Upper lobe of left lung (tissue), 6 donors: ENCODE measurements around the gene LRR1. TPM values are rescaled to one million over a fixed set of nuclear protein-coding genes. Genes with fewer than 3 reads are reported as not detected.

Experiments
- ATAC-seq, 2 donors: fragments of 200-7000 bp; cut with Tn5 transposase; one replicate each; pipeline ENCODE4 v1.9.1; 2022; ENCODE audit warnings: mild to moderate bottlenecking in 2 of 2, moderate library complexity in 2 of 2; ENCODE audit not compliant: low FRiP score in 2 of 2
- DNase-seq, 2 donors: peaks; one replicate each; pipeline ENCODE4 v3.0.0-alpha.2; 2019 to 2020
- H3K27ac ChIP-seq, 4 donors: fragments of 200-600 bp; sonication (generic); one replicate each; pipeline ENCODE4 v1.5.1; 2016 to 2019
- H3K27me3 ChIP-seq, 4 donors: fragments of 200-600 bp; sonication (generic); one replicate each; pipeline ENCODE4 v1.5.1; 2017 to 2019
- H3K36me3 ChIP-seq, 4 donors: fragments of 200-600 bp; sonication (generic); one replicate each; pipeline ENCODE4 v1.5.1; 2016 to 2019
- H3K4me1 ChIP-seq, 4 donors: fragments of 200-600 bp; sonication (generic); one replicate each; pipeline ENCODE4 v1.5.1; 2018 to 2019
- H3K4me3 ChIP-seq, 4 donors: fragments of 200-600 bp; sonication (generic); one replicate each; pipeline ENCODE4 v1.5.1; 2017 to 2019; ENCODE audit warnings: mild to moderate bottlenecking in 2 of 4, moderate library complexity in 1 of 4
- H3K9me3 ChIP-seq, 4 donors: fragments of 200-600 bp; sonication (generic); one replicate each; pipeline ENCODE4 v1.5.1; 2018 to 2019
- EP300 ChIP-seq, 4 donors: sonication (generic); formaldehyde crosslinking; IDR thresholded peaks; one replicate each; pipeline ENCODE4 v1.5.1; 2017; ENCODE audit warnings: antibody characterized with exemption in 4 of 4, control low read depth in 2 of 4
- POLR2A ChIP-seq, 4 donors: fragments of 450-650 bp; IDR thresholded peaks; one replicate each; pipeline ENCODE4 v1.5.1; 2016 to 2017; ENCODE audit warnings: antibody characterized with exemption in 4 of 4, mild to moderate bottlenecking in 2 of 4
- POLR2AphosphoS5 ChIP-seq, 2 donors: sonication (generic); formaldehyde crosslinking; IDR thresholded peaks; one replicate each; pipeline ENCODE4 v1.5.1; 2017; ENCODE audit warnings: antibody characterized with exemption in 2 of 2
- WGBS, 2 donors: methylation state at CpG; one replicate each; pipeline ENCODE4 v1.1.5; 2017 to 2018; 5-methylcytosine and 5-hydroxymethylcytosine counted together
- total RNA-seq, 6 donors: library from RNA; depleted of rRNA in 4 of 6; stranded (reverse); fragments of >200 nt in 4 of 6; gene quantifications; one replicate each; pipeline versions ENCODE4 v1.1.0 to v1.2.1, GENCODE V29; 2016 to 2021
- TF ChIP-seq, protein P1 (sequence below), 6 experiments: fragments of 450-650 bp in 4 of 6; fragments of 200-600 bp in 2 of 6; sonication (generic) in 2 of 6; IDR thresholded peaks; one replicate each; pipeline ENCODE4 v1.5.1; 2016 to 2019; ENCODE audit warnings: antibody characterized with exemption in 6 of 6
- donor health status: DM: no; HTN: no; CAD: no; lungs with moderate emphysema.
- donor health status: DM: no; HTN: yes; CAD: no; lungs with severe emphysema.

Gene LRR1
- total RNA-seq, 6 donors from 2014 or later = 1.6 to 13.6 (median 8.1) TPM

DNA sequence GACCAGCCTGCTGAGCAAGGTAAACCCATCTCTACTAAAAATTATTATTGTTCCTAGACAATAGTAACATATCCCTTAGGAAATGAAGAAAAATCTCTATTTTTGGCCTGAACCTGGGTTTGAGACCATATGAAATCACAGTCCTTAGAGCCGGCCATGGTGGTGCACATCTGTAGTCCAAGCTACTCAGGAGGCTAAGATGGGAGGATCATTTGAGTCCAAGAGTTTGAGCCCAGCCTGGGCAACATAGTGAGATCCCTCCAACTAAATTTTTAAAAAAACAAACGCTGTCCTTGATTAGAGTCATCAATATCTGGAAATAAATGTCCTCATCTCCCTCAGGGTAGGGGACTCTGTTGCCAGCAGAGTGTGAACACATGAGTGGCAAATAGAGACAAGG, 47.2 kb upstream of the LRR1 start:
- no peak overlapping the region for H3K4me3 ChIP-seq
- 88 to 96% methylated on average over 2 of the region's 2 CpGs for WGBS, 2 donors
- no peak for ATAC-seq
- no peaks in the 10 kb centered on the region for H3K27me3 ChIP-seq
- H3K9me3 ChIP-seq = no peaks in the 10 kb centered on the region
- DNase-seq = no peak
- no peak for TF ChIP-seq EP300 (IDR thresholded peaks at IDR 0.05)
- TF ChIP-seq, protein P1, sequence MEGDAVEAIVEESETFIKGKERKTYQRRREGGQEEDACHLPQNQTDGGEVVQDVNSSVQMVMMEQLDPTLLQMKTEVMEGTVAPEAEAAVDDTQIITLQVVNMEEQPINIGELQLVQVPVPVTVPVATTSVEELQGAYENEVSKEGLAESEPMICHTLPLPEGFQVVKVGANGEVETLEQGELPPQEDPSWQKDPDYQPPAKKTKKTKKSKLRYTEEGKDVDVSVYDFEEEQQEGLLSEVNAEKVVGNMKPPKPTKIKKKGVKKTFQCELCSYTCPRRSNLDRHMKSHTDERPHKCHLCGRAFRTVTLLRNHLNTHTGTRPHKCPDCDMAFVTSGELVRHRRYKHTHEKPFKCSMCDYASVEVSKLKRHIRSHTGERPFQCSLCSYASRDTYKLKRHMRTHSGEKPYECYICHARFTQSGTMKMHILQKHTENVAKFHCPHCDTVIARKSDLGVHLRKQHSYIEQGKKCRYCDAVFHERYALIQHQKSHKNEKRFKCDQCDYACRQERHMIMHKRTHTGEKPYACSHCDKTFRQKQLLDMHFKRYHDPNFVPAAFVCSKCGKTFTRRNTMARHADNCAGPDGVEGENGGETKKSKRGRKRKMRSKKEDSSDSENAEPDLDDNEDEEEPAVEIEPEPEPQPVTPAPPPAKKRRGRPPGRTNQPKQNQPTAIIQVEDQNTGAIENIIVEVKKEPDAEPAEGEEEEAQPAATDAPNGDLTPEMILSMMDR (IDR thresholded peaks at IDR 0.05) = no peak
- H3K27ac ChIP-seq = no peak overlapping the region
- H3K4me1 ChIP-seq = no peaks in the 10 kb centered on the region
- no peaks in the 10 kb centered on the region for H3K36me3 ChIP-seq

DNA sequence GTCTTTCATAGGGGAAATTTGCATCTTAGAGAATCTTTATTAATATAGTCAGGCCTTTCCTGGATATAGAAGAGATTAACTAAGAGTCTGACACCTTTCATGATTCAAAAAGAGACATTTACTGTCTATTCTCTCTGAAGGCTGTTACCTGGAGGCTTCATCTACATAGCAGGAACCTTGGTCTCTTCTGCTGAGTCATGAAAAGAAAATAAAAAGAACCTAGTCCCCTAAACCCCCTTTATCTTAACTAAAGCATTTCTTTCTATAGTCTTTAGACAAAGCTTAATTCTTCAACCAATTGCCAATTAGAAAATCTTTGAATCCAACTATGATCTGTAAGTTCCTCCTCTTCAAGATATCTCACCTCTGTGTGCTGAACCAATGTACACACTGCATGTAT, 45.6 kb upstream of the LRR1 start:
- ATAC-seq (no peak), DNase-seq (no peak)
- no peak overlapping the region for H3K27ac ChIP-seq
- no peaks in the 10 kb centered on the region for H3K27me3 ChIP-seq
- TF ChIP-seq, protein P1 (IDR thresholded peaks at IDR 0.05) = no peak
- TF ChIP-seq POLR2AphosphoS5 (IDR thresholded peaks at IDR 0.05) (no peak), POLR2A (IDR thresholded peaks at IDR 0.05) (no peak), EP300 (IDR thresholded peaks at IDR 0.05) (no peak)
- no peaks in the 10 kb centered on the region for H3K36me3 ChIP-seq
- no peaks in the 10 kb centered on the region for H3K4me1 ChIP-seq
- H3K4me3 ChIP-seq = no peak overlapping the region
- no peaks in the 10 kb centered on the region for H3K9me3 ChIP-seq

DNA sequence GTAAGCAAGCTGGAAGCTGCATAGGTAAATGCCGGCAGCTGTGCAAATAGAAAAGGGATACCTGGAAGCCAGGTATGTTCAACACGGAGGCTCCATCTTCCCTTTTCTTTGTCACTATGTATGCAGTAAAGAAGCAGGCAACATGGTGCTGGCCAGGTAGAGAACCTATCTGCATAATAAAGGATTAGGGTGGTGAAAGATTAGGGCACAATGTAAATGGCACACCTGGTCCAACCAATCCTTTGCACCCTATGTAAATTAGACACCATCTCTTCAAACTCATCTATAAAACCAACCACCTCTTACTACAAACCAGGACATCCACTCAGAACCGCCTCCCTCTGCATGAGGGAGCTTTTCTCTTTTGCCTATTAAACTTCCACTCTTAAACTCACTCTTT, 44.8 kb upstream of the LRR1 start:
- Histone ChIP-seq H3K36me3 (no peaks in the 10 kb centered on the region), H3K4me1 (no peaks in the 10 kb centered on the region), H3K27ac (no peak overlapping the region), H3K27me3 (no peaks in the 10 kb centered on the region), H3K4me3 (no peak overlapping the region), H3K9me3 (no peaks in the 10 kb centered on the region)
- TF ChIP-seq EP300 (IDR thresholded peaks at IDR 0.05) (no peak), POLR2AphosphoS5 (IDR thresholded peaks at IDR 0.05) (no peak), POLR2A (IDR thresholded peaks at IDR 0.05) (no peak)
- TF ChIP-seq, protein P1 (IDR thresholded peaks at IDR 0.05) = no peak
- ATAC-seq (no peak), DNase-seq (no peak)
- WGBS, 2 donors = 59 to 61% methylated on average over 3 of the region's 3 CpGs

DNA sequence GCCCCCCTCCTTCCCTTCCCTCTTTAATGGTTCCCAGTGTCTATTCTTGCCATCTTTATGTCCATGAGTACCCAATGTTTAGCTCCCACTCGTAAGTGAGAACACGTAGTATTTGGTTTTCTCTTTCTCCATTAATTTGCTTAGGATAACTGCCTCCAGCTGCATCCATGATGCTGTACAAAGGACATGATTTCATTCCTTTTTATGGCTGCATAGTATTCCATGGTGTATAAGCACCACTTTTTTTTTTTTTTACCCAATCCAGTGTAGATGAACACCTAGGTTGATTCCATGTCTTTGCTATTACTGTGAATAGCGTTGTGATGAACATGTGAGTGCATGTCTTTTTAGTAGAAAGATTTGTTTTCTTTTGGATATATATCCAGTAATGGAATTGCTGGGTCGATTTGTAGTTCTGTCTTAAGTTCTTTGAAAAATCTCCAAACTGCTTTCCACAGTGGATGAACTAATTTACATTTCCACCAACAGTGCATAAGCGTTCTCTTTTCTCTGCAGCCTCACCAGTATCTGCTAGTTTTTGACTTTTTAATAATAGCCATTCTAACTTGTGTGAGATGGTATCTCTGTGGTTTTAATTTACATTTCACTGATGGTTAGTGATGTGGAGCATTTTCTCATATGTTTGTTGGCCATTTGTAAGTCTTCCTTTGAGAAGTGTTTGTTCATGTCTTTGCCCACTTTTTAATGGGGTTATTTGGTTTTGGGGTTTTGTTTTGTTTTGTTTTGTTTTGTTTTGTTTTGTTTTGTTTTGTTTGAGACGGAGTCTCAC, 38.6 kb upstream of the LRR1 start:
- ATAC-seq (no peak), DNase-seq (no peak)
- TF ChIP-seq POLR2A (IDR thresholded peaks at IDR 0.05) = no peak
- no peak for TF ChIP-seq EP300 (IDR thresholded peaks at IDR 0.05)
- no peak for TF ChIP-seq POLR2AphosphoS5 (IDR thresholded peaks at IDR 0.05)
- TF ChIP-seq, protein P1 (IDR thresholded peaks at IDR 0.05) = no peak
- H3K4me3 ChIP-seq = no peak overlapping the region
- WGBS, 2 donors = 89 to 93% methylated on average over 6 of the region's 6 CpGs
- no peaks in the 10 kb centered on the region for H3K4me1 ChIP-seq
- H3K27ac ChIP-seq = no peak overlapping the region
- H3K27me3 ChIP-seq = no peaks in the 10 kb centered on the region
- H3K36me3 ChIP-seq = no peaks in the 10 kb centered on the region
- H3K9me3 ChIP-seq = no peaks in the 10 kb centered on the region

DNA sequence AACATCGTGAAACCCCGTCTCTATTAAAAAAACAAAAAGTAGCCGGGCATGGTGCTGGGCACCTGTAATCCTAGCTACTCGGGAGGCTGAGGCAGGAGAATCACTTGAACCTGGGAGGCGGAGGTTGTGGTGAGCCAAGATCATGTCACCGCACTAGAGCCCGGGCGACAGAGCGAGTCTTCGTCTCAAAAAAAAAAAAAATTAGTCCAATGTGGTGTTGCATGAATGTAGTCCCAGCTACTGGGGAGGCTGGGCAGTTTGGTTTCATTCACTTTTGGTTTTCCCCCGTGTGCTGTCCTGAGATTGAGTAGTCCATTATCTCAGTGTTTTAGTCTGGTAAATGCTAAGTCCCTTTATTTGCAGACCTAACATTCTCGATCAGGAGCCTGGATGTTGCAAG, 32.0 kb upstream of the LRR1 start:
- H3K9me3 ChIP-seq = no peaks in the 10 kb centered on the region
- no peaks in the 10 kb centered on the region for H3K36me3 ChIP-seq
- TF ChIP-seq POLR2A (IDR thresholded peaks at IDR 0.05) = no peak
- TF ChIP-seq, protein P1 (IDR thresholded peaks at IDR 0.05) = no peak
- no peak for TF ChIP-seq POLR2AphosphoS5 (IDR thresholded peaks at IDR 0.05)
- TF ChIP-seq EP300 (IDR thresholded peaks at IDR 0.05) = no peak
- H3K27me3 ChIP-seq = no peaks in the 10 kb centered on the region
- ATAC-seq = no peak
- H3K4me3 ChIP-seq = no peak overlapping the region
- no peaks in the 10 kb centered on the region for H3K4me1 ChIP-seq
- H3K27ac ChIP-seq = no peak overlapping the region
- WGBS, 2 donors = 86 to 91% methylated on average over 12 of the region's 12 CpGs
- DNase-seq = no peak
